ENCODE measurements around the gene OR4K17.
"Not testable (repeated sequence)": the region's sequence is repeated elsewhere in the genome, so short reads cannot be mapped to it uniquely, and the experiment has no call there.

OR4K17 gene

DNA sequence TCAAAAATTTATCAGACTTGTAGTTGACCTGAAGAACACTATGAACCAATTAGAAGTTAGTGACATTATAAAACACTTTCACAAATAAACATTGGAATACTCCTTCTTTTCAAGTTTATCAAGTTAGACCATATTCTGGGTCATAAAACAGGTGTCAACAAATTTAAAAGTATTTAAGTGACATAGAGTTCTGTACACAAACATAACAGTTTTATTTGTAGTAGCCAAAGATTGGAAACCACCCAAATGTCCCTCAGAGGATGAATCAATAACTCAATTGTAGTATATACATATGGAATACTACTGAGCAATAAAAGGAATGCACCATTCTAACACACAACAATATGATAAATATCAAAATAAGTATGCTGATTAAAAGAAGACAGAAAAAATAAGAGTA lies 56.6 kb downstream of the OR4K17 start:
- DNase-seq (ENCODE audit: extremely low spot score): no peak
- ChIA-PET CTCF (no interaction called here), POLR2A (no interaction called here)
- TF ChIP-seq FOXM1 (IDR thresholded peaks at IDR 0.05; ENCODE audit: borderline replicate concordance): no peak
- TF ChIP-seq ZNF384 (IDR thresholded peaks at IDR 0.05): no peak
- no peak for TF ChIP-seq L3MBTL2 (conservative IDR thresholded peaks at IDR 0.05)
- TF ChIP-seq CTBP1 (IDR thresholded peaks at IDR 0.05; ENCODE audit: borderline replicate concordance): no peak
- TF ChIP-seq LEF1 (IDR thresholded peaks at IDR 0.05; ENCODE audit: borderline replicate concordance): no peak
- TF ChIP-seq ARNT (IDR thresholded peaks at IDR 0.05): no peak
- no peak for TF ChIP-seq FOXK2 (IDR thresholded peaks at IDR 0.05)
- TF ChIP-seq SP1 (IDR thresholded peaks at IDR 0.05): no peak

DNA sequence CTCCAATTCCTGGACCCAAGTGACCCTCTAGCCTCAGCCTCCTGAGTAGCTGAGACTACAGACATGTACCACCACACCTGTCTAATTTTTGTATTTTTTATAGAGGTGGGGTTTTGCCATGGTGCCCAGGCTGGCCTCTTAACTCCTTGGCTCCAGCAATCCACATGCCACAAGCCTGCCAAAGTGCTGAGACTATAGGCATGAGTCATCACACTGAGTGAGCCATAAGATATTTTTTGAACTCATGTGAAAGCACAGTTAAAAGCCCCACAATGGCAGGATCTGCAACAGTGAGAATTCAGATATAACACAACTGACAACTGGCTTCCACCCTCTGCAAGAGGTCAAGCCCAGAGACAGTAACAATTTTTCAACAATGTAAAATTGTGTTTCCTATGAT lies 59.3 kb downstream of the OR4K17 start:
- POLR2A ChIA-PET; DNase-seq (ENCODE audit: extremely low spot score); CTCF ChIA-PET: not testable (repeated sequence)

All from HEK293T (cell line).